Erythroblast (primary cell): ENCODE data around the gene POU6F2.

Experiments
- DNase-seq, 2 experiments: peaks; one replicate each; lab custom pipeline; 2025; lab: John Stamatoyannopoulos, UW
- GATA1 ChIP-seq: IDR thresholded peaks from 2 replicates; pipeline ENCODE4 v1.6.1; 2011; ENCODE audit warnings: low read depth, mild to moderate bottlenecking, control low read depth, low read length, moderate library complexity
- POLR2A ChIP-seq: IDR thresholded peaks from 2 replicates; pipeline ENCODE4 v1.6.1; 2011; ENCODE audit warnings: mild to moderate bottlenecking, low read length

POU6F2 gene

DNA sequence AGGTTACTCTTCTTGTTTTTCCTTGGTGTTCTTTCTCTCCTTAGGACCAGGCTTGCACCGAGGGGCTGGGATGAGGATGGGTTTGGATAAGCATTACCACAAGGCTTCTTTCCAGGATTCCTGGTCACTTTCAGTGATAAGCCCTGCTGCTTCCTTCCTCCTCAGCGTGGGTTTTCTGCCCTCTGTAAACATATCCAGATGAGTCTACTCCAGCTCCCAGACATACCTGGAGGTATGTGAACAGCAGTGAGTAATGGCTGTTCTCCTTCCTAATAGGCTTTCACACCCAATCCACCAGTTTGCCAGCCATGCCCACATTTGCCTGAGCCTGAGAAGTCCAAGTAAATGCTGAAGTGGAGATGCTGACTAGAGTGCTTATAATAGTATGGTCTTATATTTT lies 358.7 kb downstream of the POU6F2 start:
- TF ChIP-seq GATA1 (no peak), POLR2A (no peak)
- no peak for DNase-seq

DNA sequence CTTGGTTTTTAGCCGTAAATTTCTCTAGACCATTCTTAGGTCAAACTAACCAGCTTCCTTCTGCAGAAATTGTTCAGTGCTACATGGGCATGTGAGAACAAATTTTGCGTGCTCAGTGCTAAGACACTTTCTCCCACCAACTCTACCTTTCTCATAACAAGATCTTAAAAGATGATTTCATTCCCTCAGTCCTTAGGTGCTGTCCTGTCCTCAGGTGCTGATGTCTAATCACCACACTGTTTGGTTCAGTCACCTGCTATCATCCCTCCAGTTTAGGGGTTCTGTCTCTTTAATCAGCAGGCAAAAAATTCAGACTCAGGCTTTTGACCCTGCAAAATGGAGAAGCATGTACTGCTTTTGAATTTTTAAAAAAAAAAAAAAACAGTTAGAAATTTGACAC lies 361.0 kb downstream of the POU6F2 start:
- no peak for TF ChIP-seq GATA1
- TF ChIP-seq POLR2A = no peak
- no peak for DNase-seq

DNA sequence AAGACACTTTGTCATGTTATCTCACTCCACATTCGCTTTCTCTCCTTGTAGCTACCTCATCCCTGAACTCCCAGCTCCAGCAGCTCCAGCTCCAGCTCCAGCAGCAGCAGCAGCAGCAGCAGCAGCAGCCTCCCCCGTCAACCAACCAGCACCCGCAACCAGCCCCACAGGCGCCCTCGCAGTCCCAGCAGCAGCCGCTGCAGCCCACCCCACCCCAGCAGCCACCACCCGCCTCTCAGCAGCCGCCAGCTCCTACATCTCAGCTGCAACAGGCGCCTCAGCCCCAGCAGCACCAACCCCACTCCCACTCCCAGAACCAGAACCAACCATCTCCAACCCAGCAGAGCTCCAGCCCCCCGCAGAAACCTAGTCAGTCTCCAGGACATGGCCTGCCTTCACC lies 361.9 kb downstream of the POU6F2 start:
- DNase-seq = no peak
- TF ChIP-seq POLR2A = no peak

- no peak for DNase-seq
- TF ChIP-seq GATA1 (no peak), POLR2A (no peak)
Measured at GRCh38 chr7:39341083-39341482, 363.4 kb downstream of the POU6F2 start.

- DNase-seq = no peak
- TF ChIP-seq GATA1 (no peak), POLR2A (no peak)
Measured at GRCh38 chr7:39342763-39343162, 365.1 kb downstream of the POU6F2 start.

- TF ChIP-seq POLR2A = no peak
- no peak for TF ChIP-seq GATA1
- no peak for DNase-seq
Measured at GRCh38 chr7:39349452-39350123, 371.9 kb downstream of the POU6F2 start.

- TF ChIP-seq POLR2A (no peak), GATA1 (no peak)
- no peak for DNase-seq
Measured at GRCh38 chr7:39353615-39354376, 376.1 kb downstream of the POU6F2 start.

- TF ChIP-seq GATA1 = no peak
- no peak for TF ChIP-seq POLR2A
- no peak for DNase-seq
Measured at GRCh38 chr7:39355664-39356063, 378.0 kb downstream of the POU6F2 start.

DNA sequence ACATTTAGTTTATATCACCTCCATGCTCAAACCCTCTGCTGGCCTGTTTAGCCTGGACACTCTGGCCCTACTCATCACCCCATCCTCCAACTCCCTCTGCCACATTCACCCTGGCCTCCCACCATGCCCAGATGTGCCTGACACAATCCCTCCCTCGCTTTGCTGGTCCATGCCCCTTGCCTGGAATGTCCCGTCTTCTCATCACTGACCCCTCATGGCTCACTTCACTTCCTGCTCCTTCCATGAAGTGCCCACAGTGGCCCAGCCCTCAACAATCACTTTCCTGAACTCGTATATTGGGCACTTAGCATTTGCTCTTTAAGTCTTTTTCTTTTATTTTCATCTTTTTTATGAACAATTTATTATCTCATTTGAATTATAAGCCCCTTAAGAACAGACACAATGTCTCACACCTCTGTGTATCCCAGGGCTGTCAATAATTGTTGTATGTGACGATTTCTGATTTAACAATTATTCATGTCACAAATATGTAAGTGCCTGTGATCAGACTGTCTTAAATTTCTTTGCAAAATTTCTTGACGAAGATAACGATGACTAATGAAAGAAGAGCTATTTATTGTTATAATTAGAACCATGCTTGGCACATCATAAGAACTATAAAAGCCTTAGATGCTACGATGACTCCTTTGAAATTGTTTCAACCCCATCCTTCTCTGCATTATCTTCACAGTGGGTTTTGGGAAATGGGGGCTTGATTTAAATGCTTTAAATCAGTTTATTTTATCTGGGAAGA lies 378.6 kb downstream of the POU6F2 start:
- DNase-seq = no peak
- TF ChIP-seq GATA1 (no peak), POLR2A (no peak)

DNA sequence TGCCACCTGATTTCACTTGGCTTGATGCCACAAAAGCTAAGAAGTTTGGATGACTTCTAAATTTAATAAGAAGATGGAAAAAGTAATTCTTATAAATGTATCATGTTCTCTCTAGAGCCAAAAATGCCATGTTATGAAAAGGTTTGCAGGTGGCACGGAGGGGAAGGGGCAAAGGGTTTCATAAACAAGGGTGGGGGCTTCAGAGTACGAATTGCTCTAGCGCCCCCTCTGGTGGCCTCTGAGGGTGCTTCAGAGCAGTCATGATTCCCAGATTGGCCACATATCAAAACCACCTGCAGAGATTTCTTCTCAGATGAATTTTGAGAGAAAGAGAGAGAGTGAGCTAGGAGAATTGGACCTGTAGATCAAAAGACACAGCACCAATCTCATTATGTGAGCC lies 379.9 kb downstream of the POU6F2 start:
- TF ChIP-seq POLR2A (no peak), GATA1 (no peak)
- DNase-seq = peak; percentile 6 to 34

DNA sequence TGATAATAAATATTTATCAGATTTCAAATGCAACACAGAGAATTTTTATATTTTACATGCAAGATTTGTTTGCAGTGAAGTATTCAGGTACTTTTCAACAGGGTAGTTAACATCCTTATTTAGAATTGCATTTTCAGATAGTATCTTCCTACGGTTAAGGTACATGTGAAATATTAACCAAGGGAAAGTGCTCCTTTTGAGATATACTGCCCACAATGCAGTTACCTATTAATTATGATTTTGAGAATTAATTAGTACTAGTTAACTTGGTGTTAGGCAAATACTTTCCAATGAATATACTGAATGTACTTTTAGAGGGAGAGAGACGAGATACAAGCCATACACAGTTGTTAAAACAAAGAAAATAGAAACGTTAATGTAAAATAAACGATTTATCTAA lies 382.3 kb downstream of the POU6F2 start:
- no peak for DNase-seq
- TF ChIP-seq GATA1 (no peak), POLR2A (no peak)

DNA sequence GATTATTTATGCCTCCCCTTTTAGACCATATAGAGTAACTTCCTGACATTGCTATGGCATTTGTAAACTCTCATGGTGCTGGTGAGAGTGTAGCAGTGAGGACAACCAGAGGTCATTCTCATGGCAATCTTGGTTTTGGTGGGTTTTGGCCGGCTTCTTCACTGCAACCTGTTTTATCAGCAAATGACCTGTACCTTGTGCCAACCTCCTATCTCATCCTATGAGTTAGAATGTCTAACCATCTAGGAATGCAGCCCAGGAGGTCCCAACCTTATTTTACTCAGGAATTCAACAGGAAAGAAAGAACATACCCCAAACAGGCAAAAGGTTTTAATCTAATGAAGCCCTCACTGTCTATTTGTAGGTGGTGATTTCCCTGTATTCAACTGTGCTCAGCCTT lies 383.1 kb downstream of the POU6F2 start:
- no peak for DNase-seq
- no peak for TF ChIP-seq POLR2A
- no peak for TF ChIP-seq GATA1

GRCh38 chr7:39365751-39366295 lies 388.1 kb downstream of the POU6F2 start:
- TF ChIP-seq POLR2A (no peak), GATA1 (no peak)
- no peak for DNase-seq

DNA sequence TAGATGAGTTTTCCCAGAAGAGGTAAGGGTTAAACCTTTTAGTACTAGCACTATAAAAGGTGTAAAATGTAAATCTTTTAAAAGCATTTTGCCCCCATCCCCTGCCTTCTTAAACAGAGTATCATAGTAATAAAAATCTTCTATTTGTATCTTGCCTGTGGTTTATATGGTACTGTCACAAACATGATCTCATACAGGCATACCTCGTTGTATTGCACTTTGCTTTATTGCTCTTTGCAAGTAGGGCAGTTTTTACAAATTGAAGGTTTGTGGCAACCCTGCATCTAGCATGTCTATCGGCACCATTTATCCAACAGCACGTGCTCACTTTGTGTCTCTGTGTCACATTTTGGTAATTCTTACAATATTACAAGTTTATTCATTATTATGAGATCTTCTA lies 389.7 kb downstream of the POU6F2 start:
- DNase-seq = no peak
- TF ChIP-seq POLR2A (no peak), GATA1 (no peak)
